Measurements from ENCODE around the gene KCNK1. TPM values are rescaled to one million over a fixed set of nuclear protein-coding genes. Genes with fewer than 3 reads are reported as not detected.

Gene KCNK1
- total and polyA plus RNA-seq, 2 of the 13 experiments (the other 11 are each of a cell fraction or from before 2014, with no cell fraction given), result not detected

DNA sequence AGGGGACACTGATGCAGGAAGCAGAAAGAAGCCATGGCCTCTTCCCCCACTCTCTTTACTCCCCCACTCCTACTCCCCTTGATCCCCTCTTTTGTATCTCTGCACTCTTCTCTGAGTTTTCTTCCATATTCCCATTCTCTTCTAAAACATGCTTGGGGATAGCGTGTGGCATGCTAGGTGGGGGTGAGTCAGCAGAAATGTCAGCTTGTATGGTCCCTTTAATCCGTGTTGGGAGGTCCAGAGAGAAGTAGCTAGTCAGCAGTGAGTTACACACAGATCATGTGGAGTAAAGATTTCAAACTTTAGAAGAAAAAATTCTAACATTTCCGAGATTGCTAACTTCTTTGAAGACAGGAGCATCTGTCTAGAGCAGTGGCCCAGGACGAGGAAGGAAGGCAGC is 4.0 kb upstream of the KCNK1 start:
- no TSS peak for BruUV-seq (replicated peaks)
- H3K9me3 ChIP-seq (ENCODE audit: low read length), result no peaks in the 10 kb centered on the region
- CTCF ChIA-PET (ENCODE audit: low intra/inter-chr PET ratio, low total read pairs), result no interaction called here
- no peak overlapping the region for H3K9ac ChIP-seq (ENCODE audit: insufficient read depth, low read depth, low read length)
- no peak overlapping the region for H3K4me3 ChIP-seq (replicated peaks in 1 of 3; ENCODE audit: insufficient read depth in 1 of 3, low read depth in 2 of 3, low read length in 3 of 3)
- FAIRE-seq (no peak), DNase-seq (ENCODE audit: low spot score) (no peak), ATAC-seq (no peak)
- H2AFZ ChIP-seq (ENCODE audit: low read length), result no peak overlapping the region
- POLR2A ChIA-PET, result no interaction called here
- H3K79me2 ChIP-seq (ENCODE audit: insufficient read depth, low read length), result no peaks in the 10 kb centered on the region
- WGBS (ENCODE audit: low lambda C conversion rate), result 1% methylated on average over 4 of the region's 4 CpGs
- in situ Hi-C loops (cut with HindIII; ENCODE audit: extremely low pct_ligation_motif_present, low pct_unique_long_range_greater_than_20kb) (no loop called here), intact Hi-C loops (cut with micrococcal nuclease; ENCODE audit: unreplicated experiment) (no loop called here)
- no peaks in the 10 kb centered on the region for H3K36me3 ChIP-seq (replicated peaks in 1 of 2; ENCODE audit: control insufficient read depth in 1 of 2, insufficient read depth in 2 of 2, low read length in 2 of 2)
- H3K27ac ChIP-seq (ENCODE audit: extremely low read length, insufficient read depth, low read length), result no peak overlapping the region
- no peaks in the 10 kb centered on the region for H4K20me1 ChIP-seq (ENCODE audit: insufficient read depth, low read length)
- no peak overlapping the region for H3K4me2 ChIP-seq (ENCODE audit: low read depth, low read length)
- TF ChIP-seq NFE2L2 (IDR thresholded peaks at IDR 0.05; ENCODE audit: low read length) (0 out of 2 replicates have a peak, but pooled peaks have one; percentile 35), CHD2 (IDR thresholded peaks at IDR 0.05; ENCODE audit: low read depth, low read length) (no peak)
- H3K4me1 ChIP-seq (ENCODE audit: insufficient read depth, low read length), result no peaks in the 10 kb centered on the region
- H3K27me3 ChIP-seq (ENCODE audit: control insufficient read depth in 1 of 2, insufficient read depth in 2 of 2, low read length in 2 of 2), result peaks cover 0 to 11% of the 10 kb centered on the region in 2 experiments; a peak in 3 of 5 replicates

- H3K4me1 ChIP-seq (ENCODE audit: insufficient read depth, low read length), result no peaks in the 10 kb centered on the region
- intact Hi-C loops (cut with micrococcal nuclease; ENCODE audit: unreplicated experiment), result no loop called here
- no peak overlapping the region for H3K4me2 ChIP-seq (ENCODE audit: low read depth, low read length)
- no peaks in the 10 kb centered on the region for H4K20me1 ChIP-seq (ENCODE audit: insufficient read depth, low read length)
- POLR2A ChIA-PET, result no interaction called here
- no peaks in the 10 kb centered on the region for H3K36me3 ChIP-seq (replicated peaks in 1 of 2; ENCODE audit: control insufficient read depth in 1 of 2, insufficient read depth in 2 of 2, low read length in 2 of 2)
- H3K79me2 ChIP-seq (ENCODE audit: insufficient read depth, low read length), result no peaks in the 10 kb centered on the region
- FAIRE-seq, result no peak
- CTCF ChIA-PET (ENCODE audit: low intra/inter-chr PET ratio, low total read pairs), result no interaction called here
- DNase-seq (ENCODE audit: low spot score), result no peak
- H3K9ac ChIP-seq (ENCODE audit: insufficient read depth, low read depth, low read length), result no peak overlapping the region
- no TSS peak for BruUV-seq (replicated peaks)
- H3K27ac ChIP-seq (ENCODE audit: extremely low read length, insufficient read depth, low read length), result no peak overlapping the region
- WGBS (ENCODE audit: low lambda C conversion rate), result 0% methylated on average over 2 of the region's 2 CpGs
- in situ Hi-C loops (cut with HindIII; ENCODE audit: extremely low pct_ligation_motif_present, low pct_unique_long_range_greater_than_20kb), result no loop called here
- H3K4me3 ChIP-seq (replicated peaks in 1 of 3; ENCODE audit: insufficient read depth in 1 of 3, low read depth in 2 of 3, low read length in 3 of 3), result no peak overlapping the region
- H2AFZ ChIP-seq (ENCODE audit: low read length), result no peak overlapping the region
- H3K9me3 ChIP-seq (ENCODE audit: low read length), result no peaks in the 10 kb centered on the region
- peaks cover 0 to 18% of the 10 kb centered on the region in 2 experiments; a peak in 3 of 5 replicates for H3K27me3 ChIP-seq (ENCODE audit: control insufficient read depth in 1 of 2, insufficient read depth in 2 of 2, low read length in 2 of 2)
- no peak for ATAC-seq
- TF ChIP-seq CEBPZ (IDR thresholded peaks at IDR 0.05; ENCODE audit: low read length) (no peak), IRF1 (CRISPR knock-in tag; IDR thresholded peaks at IDR 0.05; ENCODE audit: low read depth) (no peak), EED (CRISPR knock-in tag; IDR thresholded peaks at IDR 0.05) (no peak), ZSCAN29 (CRISPR knock-in tag; conservative IDR thresholded peaks at IDR 0.05) (no peak), IKZF1 (IDR thresholded peaks at IDR 0.05) (no peak), RFXAP (CRISPR knock-in tag; IDR thresholded peaks at IDR 0.05; ENCODE audit: borderline replicate concordance) (no peak), WIZ (CRISPR knock-in tag; IDR thresholded peaks at IDR 0.05) (no peak), HNF4G (IDR thresholded peaks at IDR 0.05; ENCODE audit: borderline replicate concordance, low read depth, low read length) (no peak), HNF4G (CRISPR knock-in tag; IDR thresholded peaks at IDR 0.05; ENCODE audit: borderline replicate concordance, low read depth) (no peak), ZKSCAN1 (IDR thresholded peaks at IDR 0.05; ENCODE audit: low read length) (no peak), HDAC1 (CRISPR knock-in tag; IDR thresholded peaks at IDR 0.05) (no peak), ATF4 (CRISPR knock-in tag; IDR thresholded peaks at IDR 0.05) (no peak)
Observed at GRCh38 chr1:233610628-233611027, 3.3 kb upstream of the KCNK1 start.
